ENCODE measurements around the gene CACNA2D3. TPM values are rescaled to one million over a fixed set of nuclear protein-coding genes. Genes with fewer than 3 reads are reported as not detected.

The CACNA2D3 gene
- total RNA-seq, 1 donor from 2014 or later = 10.0 TPM

- DNase-seq = no peak
- H3K27me3 Mint-ChIP-seq (ENCODE audit: unreplicated experiment) = peaks cover 3% of the 10 kb centered on the region
- no peak for TF ChIP-seq CTCF (IDR thresholded peaks at IDR 0.05; ENCODE audit: partially characterized antibody, unreplicated experiment)
- no peaks in the 10 kb centered on the region for H3K9me3 Mint-ChIP-seq (ENCODE audit: unreplicated experiment)
- H3K4me3 Mint-ChIP-seq (ENCODE audit: unreplicated experiment) = no peak overlapping the region
- H3K4me1 Mint-ChIP-seq (ENCODE audit: low read depth, unreplicated experiment) = no peaks in the 10 kb centered on the region
- no peaks in the 10 kb centered on the region for H3K36me3 Mint-ChIP-seq (ENCODE audit: unreplicated experiment)
- no peak overlapping the region for H3K27ac Mint-ChIP-seq (ENCODE audit: unreplicated experiment)
These were observed 723.8 kb downstream of the CACNA2D3 start for GRCh38 chr3:54846119-54846518.

GRCh38 chr3:54847361-54847760 is 725.0 kb downstream of the CACNA2D3 start:
- Mint-ChIP-seq H3K36me3 (ENCODE audit: unreplicated experiment) (no peaks in the 10 kb centered on the region), H3K27me3 (ENCODE audit: unreplicated experiment) (peaks cover 3% of the 10 kb centered on the region), H3K4me1 (ENCODE audit: low read depth, unreplicated experiment) (no peaks in the 10 kb centered on the region), H3K27ac (ENCODE audit: unreplicated experiment) (no peak overlapping the region), H3K4me3 (ENCODE audit: unreplicated experiment) (no peak overlapping the region), H3K9me3 (ENCODE audit: unreplicated experiment) (no peaks in the 10 kb centered on the region)
- DNase-seq = no peak
- TF ChIP-seq CTCF (IDR thresholded peaks at IDR 0.05; ENCODE audit: partially characterized antibody, unreplicated experiment) = no peak

GRCh38 chr3:54849360-54849759 is 727.0 kb downstream of the CACNA2D3 start:
- no peaks in the 10 kb centered on the region for H3K36me3 Mint-ChIP-seq (ENCODE audit: unreplicated experiment)
- H3K9me3 Mint-ChIP-seq (ENCODE audit: unreplicated experiment) = peaks cover 2% of the 10 kb centered on the region

GRCh38 chr3:54850484-54851018 is 728.2 kb downstream of the CACNA2D3 start:
- H3K4me3 Mint-ChIP-seq (ENCODE audit: unreplicated experiment) = no peak overlapping the region
- H3K9me3 Mint-ChIP-seq (ENCODE audit: unreplicated experiment) = peaks cover 2% of the 10 kb centered on the region
- no peak for TF ChIP-seq CTCF (IDR thresholded peaks at IDR 0.05; ENCODE audit: partially characterized antibody, unreplicated experiment)
- no peaks in the 10 kb centered on the region for H3K36me3 Mint-ChIP-seq (ENCODE audit: unreplicated experiment)
- no peak overlapping the region for H3K27ac Mint-ChIP-seq (ENCODE audit: unreplicated experiment)
- no peak for DNase-seq
- H3K27me3 Mint-ChIP-seq (ENCODE audit: unreplicated experiment) = no peaks in the 10 kb centered on the region
- H3K4me1 Mint-ChIP-seq (ENCODE audit: low read depth, unreplicated experiment) = no peaks in the 10 kb centered on the region

More at GRCh38 chr3:54849360-54849759, 727.0 kb downstream of the CACNA2D3 start:
- Mint-ChIP-seq H3K27me3 (ENCODE audit: unreplicated experiment) (no peaks in the 10 kb centered on the region), H3K27ac (ENCODE audit: unreplicated experiment) (no peak overlapping the region), H3K4me3 (ENCODE audit: unreplicated experiment) (no peak overlapping the region), H3K4me1 (ENCODE audit: low read depth, unreplicated experiment) (no peaks in the 10 kb centered on the region)
- TF ChIP-seq CTCF (IDR thresholded peaks at IDR 0.05; ENCODE audit: partially characterized antibody, unreplicated experiment) = no peak
- no peak for DNase-seq

DNA sequence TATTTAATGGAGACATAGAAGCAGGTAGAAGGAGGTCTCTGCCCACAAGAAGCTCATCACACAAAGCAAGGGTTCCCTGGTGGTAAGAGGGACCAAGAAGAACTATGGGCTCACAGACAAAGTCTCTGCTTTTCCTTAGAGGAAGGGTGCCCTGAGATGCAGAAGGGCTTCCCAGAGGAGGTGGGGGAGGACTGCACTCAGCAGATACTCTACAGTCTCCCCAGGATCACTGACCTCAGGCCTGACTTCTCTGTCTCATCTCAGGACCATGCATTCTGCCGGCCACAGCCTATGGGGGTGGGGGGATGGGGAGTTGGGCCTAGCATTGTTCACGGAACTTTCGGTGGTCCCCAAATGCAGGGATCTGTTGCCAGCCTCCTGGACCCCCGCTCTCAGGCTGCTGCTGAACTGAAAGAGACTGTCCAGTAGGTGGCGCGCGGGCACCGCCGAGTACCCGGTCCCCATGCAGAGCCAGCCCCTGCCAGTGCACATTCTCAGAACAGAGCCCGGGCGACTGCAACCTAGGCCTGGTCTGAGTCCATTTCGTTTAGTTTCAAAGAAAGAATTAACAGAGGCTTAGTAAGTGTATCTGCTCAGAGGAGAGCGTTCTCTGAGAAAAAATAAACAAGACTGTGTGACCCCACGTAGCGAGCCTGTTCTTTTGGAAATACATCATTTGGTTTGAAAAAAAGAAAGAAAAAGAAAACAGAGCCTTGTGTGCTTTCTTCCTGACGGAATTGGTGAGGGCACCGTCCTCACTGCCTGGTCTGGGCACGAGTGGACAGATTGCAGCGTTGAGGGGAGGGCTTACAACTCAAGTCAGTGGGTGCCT is 731.4 kb downstream of the CACNA2D3 start:
- Mint-ChIP-seq H3K27ac (ENCODE audit: unreplicated experiment) (no peak overlapping the region), H3K9me3 (ENCODE audit: unreplicated experiment) (peaks cover 2% of the 10 kb centered on the region), H3K4me3 (ENCODE audit: unreplicated experiment) (no peak overlapping the region), H3K27me3 (ENCODE audit: unreplicated experiment) (no peaks in the 10 kb centered on the region), H3K4me1 (ENCODE audit: low read depth, unreplicated experiment) (peaks cover 7% of the 10 kb centered on the region), H3K36me3 (ENCODE audit: unreplicated experiment) (no peaks in the 10 kb centered on the region)
- TF ChIP-seq CTCF (IDR thresholded peaks at IDR 0.05; ENCODE audit: partially characterized antibody, unreplicated experiment) = peak; percentile 91
- peak; percentile 89 for DNase-seq
